AG09319 (cell line): Measurements from ENCODE around the gene MLLT6.

ENCODE experiments used
- DNase-seq: peaks from one replicate; pipeline ENCODE4 v3.0.0-alpha.2; 2010; ENCODE audit warnings: low read depth; ENCODE audit errors: extremely low read depth
- CTCF ChIP-seq: IDR thresholded peaks from 2 replicates; pipeline ENCODE4 v1.5.1; 2011; ENCODE audit warnings: low read depth, mild to moderate bottlenecking, inconsistent platforms, low read length, moderate library complexity

The MLLT6 gene

GRCh38 chr17:38710604-38710962, 5.5 kb downstream of the MLLT6 start:
- DNase-seq, result no peak
- TF ChIP-seq CTCF, result no peak

DNA sequence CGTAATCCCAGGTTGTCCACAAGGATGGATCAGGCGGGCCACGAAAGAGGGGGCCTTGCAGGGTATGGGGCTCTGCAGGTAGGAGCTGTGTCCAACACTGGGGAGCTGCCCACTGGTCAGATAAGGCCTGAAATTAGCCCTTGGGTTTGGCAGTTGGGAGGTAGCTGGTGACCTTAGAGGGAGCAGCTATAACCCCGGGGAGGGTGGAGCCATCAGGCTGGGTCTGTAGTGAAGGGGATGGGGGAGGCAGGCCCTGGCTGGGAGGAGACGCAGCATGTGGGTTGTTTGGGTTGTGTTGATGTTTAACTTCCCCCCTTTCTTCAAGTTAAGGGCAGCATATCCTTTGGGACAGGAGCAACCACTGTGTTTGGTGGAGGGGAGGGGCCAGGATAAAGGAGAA, 5.9 kb downstream of the MLLT6 start:
- DNase-seq, result no peak
- TF ChIP-seq CTCF, result no peak

- TF ChIP-seq CTCF, result no peak
- DNase-seq, result no peak
These were observed 6.9 kb downstream of the MLLT6 start for GRCh38 chr17:38711792-38712571.

GRCh38 chr17:38712593-38712992, 7.5 kb downstream of the MLLT6 start:
- TF ChIP-seq CTCF, result no peak
- DNase-seq, result no peak

DNA sequence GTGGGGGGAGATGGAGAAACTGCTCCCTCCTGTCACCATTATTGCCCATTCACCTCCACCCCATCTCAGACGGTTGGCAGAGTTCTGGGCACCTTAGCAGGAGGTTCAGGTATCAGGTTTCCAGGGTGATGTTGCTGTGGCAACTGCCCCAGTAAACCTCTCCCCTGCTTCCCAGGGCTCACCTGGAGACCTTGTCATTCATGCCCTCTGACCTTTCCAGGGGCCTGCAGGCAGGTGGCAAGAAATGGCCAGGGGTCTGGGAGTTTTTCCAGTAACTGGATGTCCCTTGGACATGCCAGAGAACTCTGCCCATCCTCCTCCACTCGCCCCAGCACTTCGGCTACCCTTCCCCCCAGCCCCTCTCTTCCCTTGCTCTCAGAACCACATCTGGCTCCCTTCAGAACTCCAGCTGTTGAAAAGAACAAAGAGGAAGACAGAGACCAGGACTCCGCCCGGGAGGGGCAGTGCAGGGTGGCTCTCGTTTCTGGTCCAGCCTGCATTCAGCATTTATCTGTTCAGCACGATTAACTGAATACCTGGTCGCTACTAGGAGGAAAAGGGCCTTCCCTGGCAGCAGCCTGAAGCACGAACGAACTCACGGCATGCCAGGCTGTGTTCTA, 8.5 kb downstream of the MLLT6 start:
- no peak for TF ChIP-seq CTCF
- no peak for DNase-seq

- TF ChIP-seq CTCF, result no peak
- no peak for DNase-seq
These were observed 10.3 kb downstream of the MLLT6 start for GRCh38 chr17:38715216-38715943.
